Neural cell (in vitro differentiated cells): ENCODE data around the gene MDM2. TPM values are rescaled to one million over a fixed set of nuclear protein-coding genes. Genes with fewer than 3 reads are reported as not detected.

Source experiments
- H2AFZ ChIP-seq: fragments of 200-600, 300-800 bp; sonication (generic), shearing (Covaris generic); 2 replicates; pipeline ENCODE4 v1.6.0; 2014; ENCODE audit warnings: low read depth, mild to moderate bottlenecking, antibody characterized with exemption, low read length, moderate library complexity
- H3F3A ChIP-seq: fragments of 200-600 bp; shearing (Covaris generic); 2 replicates; pipeline ENCODE4 v1.6.1; 2016; ENCODE audit warnings: mild to moderate bottlenecking, moderate library complexity, mixed read lengths, antibody characterized with exemption, low read length; ENCODE audit not compliant: insufficient read depth, poor library complexity, severe bottlenecking
- H3K27ac ChIP-seq: fragments of 200-600, 300-800 bp; sonication (generic), shearing (Covaris generic); 2 replicates; pipeline ENCODE4 v1.5.1; 2014; ENCODE audit warnings: mild to moderate bottlenecking, low read length, moderate library complexity
- H3K27me3 ChIP-seq: fragments of 300-800, 200-600 bp; sonication (generic), shearing (Covaris generic); 2 replicates; pipeline ENCODE4 v1.6.0; 2014; ENCODE audit warnings: mild to moderate bottlenecking, low read depth, low read length, moderate library complexity; ENCODE audit not compliant: insufficient read depth
- H3K36me3 ChIP-seq: fragments of 300-800, 200-600 bp; sonication (generic), shearing (Covaris generic); 2 replicates; pipeline ENCODE4 v1.5.1; 2014; ENCODE audit warnings: mild to moderate bottlenecking, antibody characterized with exemption, low read length, moderate library complexity; ENCODE audit not compliant: insufficient read depth
- H3K4me2 ChIP-seq: fragments of 300-800, 200-600 bp; sonication (generic), shearing (Covaris generic); 2 replicates; pipeline ENCODE4 v1.6.0; 2014; ENCODE audit warnings: mild to moderate bottlenecking, low read length
- H3K4me3 ChIP-seq: fragments of 300-800, 200-600 bp; sonication (generic), shearing (Covaris generic); 2 replicates; pipeline ENCODE4 v1.5.1; 2014; ENCODE audit warnings: mild to moderate bottlenecking, low read length, moderate library complexity
- H3K79me2 ChIP-seq: fragments of 200-600 bp; shearing (Covaris generic); replicated peaks from 2 replicates; pipeline ENCODE4 v1.6.0; 2014; ENCODE audit warnings: mild to moderate bottlenecking, low read length, moderate library complexity; ENCODE audit not compliant: insufficient read depth
- H3K9ac ChIP-seq: fragments of 300-800, 200-600 bp; sonication (generic), shearing (Covaris generic); 2 replicates; pipeline ENCODE4 v1.6.1; 2016; ENCODE audit warnings: mild to moderate bottlenecking, low read length, mixed read lengths
- H3K9me2 ChIP-seq: fragments of 200-600 bp; shearing (Covaris generic); 2 replicates; pipeline ENCODE4 v1.6.1; 2016; ENCODE audit warnings: mild to moderate bottlenecking, low read length, mixed read lengths; ENCODE audit not compliant: insufficient read depth
- H3K9me3 ChIP-seq: fragments of 200-600, 300-800 bp; sonication (generic), shearing (Covaris generic); 2 replicates; pipeline ENCODE4 v1.6.1; 2016; ENCODE audit warnings: mild to moderate bottlenecking, mixed run types, low read length, moderate library complexity, mixed read lengths
- H4K20me1 ChIP-seq: fragments of 200-600 bp; shearing (Covaris generic); 2 replicates; pipeline ENCODE4 v1.6.1; 2016; ENCODE audit warnings: mild to moderate bottlenecking, mixed run types; ENCODE audit not compliant: insufficient read depth
- EP300 ChIP-seq: fragments of 450-650 bp; conservative IDR thresholded peaks from 2 replicates; pipeline ENCODE4 v1.6.1; 2014; ENCODE audit warnings: antibody characterized with exemption, mild to moderate bottlenecking, moderate library complexity; ENCODE audit not compliant: poor library complexity, severe bottlenecking
- EZH2 ChIP-seq: fragments of 200-600, 300-800 bp; shearing (Covaris generic), sonication (generic); IDR thresholded peaks from 2 replicates; pipeline ENCODE4 v1.6.1; 2014; ENCODE audit warnings: antibody characterized with exemption, low read length, borderline replicate concordance, mild to moderate bottlenecking; ENCODE audit not compliant: insufficient read depth, poor library complexity, severe bottlenecking
- MXI1 ChIP-seq: fragments of 450-650 bp; conservative IDR thresholded peaks from 2 replicates; pipeline ENCODE4 v1.6.1; 2014; ENCODE audit warnings: antibody characterized with exemption, mild to moderate bottlenecking; ENCODE audit not compliant: poor library complexity, severe bottlenecking
- POLR2AphosphoS5 ChIP-seq: IDR thresholded peaks from 2 replicates; pipeline ENCODE4 v1.6.1; 2012
- RAD21 ChIP-seq: fragments of 450-650 bp; conservative IDR thresholded peaks from 2 replicates; pipeline ENCODE4 v1.6.1; 2014; ENCODE audit warnings: antibody characterized with exemption, mild to moderate bottlenecking, moderate library complexity
- REST ChIP-seq: IDR thresholded peaks from 2 replicates; pipeline ENCODE4 v1.6.1; 2012; ENCODE audit warnings: borderline replicate concordance
- SMC3 ChIP-seq: fragments of 450-650 bp; conservative IDR thresholded peaks from 2 replicates; pipeline ENCODE4 v1.6.1; 2014; ENCODE audit warnings: antibody characterized with exemption, mild to moderate bottlenecking, moderate library complexity; ENCODE audit not compliant: poor library complexity
- TAF1 ChIP-seq: IDR thresholded peaks from 2 replicates; pipeline ENCODE4 v1.6.1; 2012; ENCODE audit warnings: low read depth
- polyA plus RNA-seq: library from polyadenylated mRNA; depleted of rRNA; stranded (reverse); fragments of >200 nt; gene quantifications from 2 replicates; pipeline ENCODE4 v1.2.3, GENCODE V29; 2014
- TF ChIP-seq, protein P1 (sequence below): fragments of 450-650 bp; IDR thresholded peaks from 2 replicates; pipeline ENCODE4 v1.5.1; 2014; ENCODE audit warnings: antibody characterized with exemption, mild to moderate bottlenecking, moderate library complexity; ENCODE audit not compliant: poor library complexity, severe bottlenecking

MDM2 gene
- polyA plus RNA-seq, 1 donor from 2014 or later = 37.5 TPM

- H3K9me3 ChIP-seq = no peaks in the 10 kb centered on the region
- no peak overlapping the region for H3K9ac ChIP-seq
- no peak overlapping the region for H3K27ac ChIP-seq
- H3K4me2 ChIP-seq = no peak overlapping the region
- no peaks in the 10 kb centered on the region for H3K9me2 ChIP-seq
- H4K20me1 ChIP-seq = no peaks in the 10 kb centered on the region
- H3K27me3 ChIP-seq = no peaks in the 10 kb centered on the region
- H3K79me2 ChIP-seq = no peaks in the 10 kb centered on the region
- H2AFZ ChIP-seq = no peak overlapping the region
- H3F3A ChIP-seq = no peaks in the 10 kb centered on the region
- H3K36me3 ChIP-seq = no peaks in the 10 kb centered on the region
- no peak overlapping the region for H3K4me3 ChIP-seq
- TF ChIP-seq SMC3 (no peak), MXI1 (no peak), EP300 (no peak), REST (no peak), RAD21 (no peak), TAF1 (no peak), EZH2 (no peak)
- TF ChIP-seq, protein P1, sequence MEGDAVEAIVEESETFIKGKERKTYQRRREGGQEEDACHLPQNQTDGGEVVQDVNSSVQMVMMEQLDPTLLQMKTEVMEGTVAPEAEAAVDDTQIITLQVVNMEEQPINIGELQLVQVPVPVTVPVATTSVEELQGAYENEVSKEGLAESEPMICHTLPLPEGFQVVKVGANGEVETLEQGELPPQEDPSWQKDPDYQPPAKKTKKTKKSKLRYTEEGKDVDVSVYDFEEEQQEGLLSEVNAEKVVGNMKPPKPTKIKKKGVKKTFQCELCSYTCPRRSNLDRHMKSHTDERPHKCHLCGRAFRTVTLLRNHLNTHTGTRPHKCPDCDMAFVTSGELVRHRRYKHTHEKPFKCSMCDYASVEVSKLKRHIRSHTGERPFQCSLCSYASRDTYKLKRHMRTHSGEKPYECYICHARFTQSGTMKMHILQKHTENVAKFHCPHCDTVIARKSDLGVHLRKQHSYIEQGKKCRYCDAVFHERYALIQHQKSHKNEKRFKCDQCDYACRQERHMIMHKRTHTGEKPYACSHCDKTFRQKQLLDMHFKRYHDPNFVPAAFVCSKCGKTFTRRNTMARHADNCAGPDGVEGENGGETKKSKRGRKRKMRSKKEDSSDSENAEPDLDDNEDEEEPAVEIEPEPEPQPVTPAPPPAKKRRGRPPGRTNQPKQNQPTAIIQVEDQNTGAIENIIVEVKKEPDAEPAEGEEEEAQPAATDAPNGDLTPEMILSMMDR = no peak
Measured at GRCh38 chr12:68894276-68894855, 86.4 kb downstream of the MDM2 start.

- Histone ChIP-seq H4K20me1 (no peaks in the 10 kb centered on the region), H2AFZ (no peak overlapping the region), H3K4me2 (no peak overlapping the region), H3K79me2 (no peaks in the 10 kb centered on the region), H3F3A (no peaks in the 10 kb centered on the region), H3K36me3 (no peaks in the 10 kb centered on the region), H3K27me3 (no peaks in the 10 kb centered on the region), H3K4me3 (no peak overlapping the region), H3K9me2 (no peaks in the 10 kb centered on the region), H3K27ac (no peak overlapping the region), H3K9ac (no peak overlapping the region), H3K9me3 (no peaks in the 10 kb centered on the region)
- no peak for TF ChIP-seq POLR2AphosphoS5
- no peak for TF ChIP-seq REST
- no peak for TF ChIP-seq MXI1
Measured at GRCh38 chr12:68896881-68897540, 89.0 kb downstream of the MDM2 start.
